ENCODE data around the gene RNASE9. TPM values are rescaled to one million over a fixed set of nuclear protein-coding genes. Genes with fewer than 3 reads are reported as not detected.
A peak's percentile ranks its signal among the peaks of the same experiment; 100 is the strongest.

RNASE9 gene
- polyA plus RNA-seq, 3 donors = not detected

DNA sequence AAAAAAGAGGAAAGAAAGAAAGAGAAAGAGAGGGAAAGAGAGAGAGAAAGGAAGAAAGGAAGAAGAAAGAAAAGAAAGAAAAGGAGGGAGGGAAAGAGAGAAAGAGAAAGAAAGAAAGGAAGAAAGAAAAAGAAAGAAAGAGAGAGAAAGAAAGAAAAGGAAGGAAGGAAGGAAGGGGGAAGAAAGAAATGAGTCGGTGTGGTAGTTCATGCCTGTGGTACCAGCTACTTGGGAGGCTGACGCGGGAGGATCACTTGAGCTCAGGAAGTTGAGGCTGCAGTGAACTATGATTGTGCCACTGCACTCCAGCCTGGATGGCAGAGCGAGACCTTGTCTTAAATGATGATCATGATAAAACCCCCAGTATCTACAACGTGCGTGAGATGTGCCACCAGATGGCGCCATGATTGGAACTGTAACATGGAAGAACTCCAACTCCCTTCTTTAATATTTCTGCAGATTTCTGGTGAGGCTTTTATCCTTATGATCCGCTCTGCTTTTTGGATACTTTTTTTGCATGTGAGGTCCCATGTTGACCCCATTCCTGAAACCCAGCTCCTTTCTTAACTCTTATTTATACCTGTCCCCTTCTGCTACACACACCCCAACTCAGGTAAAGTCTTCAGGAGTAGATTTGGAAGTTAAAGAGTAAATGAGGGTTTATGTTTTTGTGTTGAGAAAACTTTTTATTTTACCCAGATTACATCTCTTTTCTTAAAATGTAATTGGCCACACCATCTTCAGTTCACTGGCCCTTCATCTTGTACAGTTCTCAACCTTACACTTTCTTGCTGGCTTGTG is 29.9 kb downstream of the RNASE9 start:
- TF ChIP-seq, protein P1, sequence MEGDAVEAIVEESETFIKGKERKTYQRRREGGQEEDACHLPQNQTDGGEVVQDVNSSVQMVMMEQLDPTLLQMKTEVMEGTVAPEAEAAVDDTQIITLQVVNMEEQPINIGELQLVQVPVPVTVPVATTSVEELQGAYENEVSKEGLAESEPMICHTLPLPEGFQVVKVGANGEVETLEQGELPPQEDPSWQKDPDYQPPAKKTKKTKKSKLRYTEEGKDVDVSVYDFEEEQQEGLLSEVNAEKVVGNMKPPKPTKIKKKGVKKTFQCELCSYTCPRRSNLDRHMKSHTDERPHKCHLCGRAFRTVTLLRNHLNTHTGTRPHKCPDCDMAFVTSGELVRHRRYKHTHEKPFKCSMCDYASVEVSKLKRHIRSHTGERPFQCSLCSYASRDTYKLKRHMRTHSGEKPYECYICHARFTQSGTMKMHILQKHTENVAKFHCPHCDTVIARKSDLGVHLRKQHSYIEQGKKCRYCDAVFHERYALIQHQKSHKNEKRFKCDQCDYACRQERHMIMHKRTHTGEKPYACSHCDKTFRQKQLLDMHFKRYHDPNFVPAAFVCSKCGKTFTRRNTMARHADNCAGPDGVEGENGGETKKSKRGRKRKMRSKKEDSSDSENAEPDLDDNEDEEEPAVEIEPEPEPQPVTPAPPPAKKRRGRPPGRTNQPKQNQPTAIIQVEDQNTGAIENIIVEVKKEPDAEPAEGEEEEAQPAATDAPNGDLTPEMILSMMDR (IDR thresholded peaks at IDR 0.05) = peak; percentile 69
- DNase-seq = peak; percentile 52 to 62 (median 60)
- peaks cover 3 to 9% of the 10 kb centered on the region in 2 donors for H3K4me1 ChIP-seq (ENCODE audit: control insufficient read depth in 1 of 2, insufficient read depth in 2 of 2, low read length in 2 of 2)
- intact Hi-C loops (cut with micrococcal nuclease) = no loop called here
- 0% methylated on average over 1 of the region's 8 CpGs for WGBS (ENCODE audit: insufficient coverage)
- peak overlapping the region in 1 of 7 donors; percentile 69 for H3K27ac Mint-ChIP-seq
- H2AFZ ChIP-seq (ENCODE audit: insufficient read depth, low read depth, low read length, poor library complexity, severe bottlenecking) = peak overlapping the region; percentile 7
- peaks cover 2 to 6% (median 4%) of the 10 kb centered on the region in 3 donors for H3K27me3 Mint-ChIP-seq (ENCODE audit: low read depth in 3 of 3)
- H3K9me3 Mint-ChIP-seq = peaks cover 0 to 3% (median 0%) of the 10 kb centered on the region in 7 donors
- H3K4me3 ChIP-seq (replicated peaks in 1 of 3; ENCODE audit: low read depth in 2 of 3, low read length in 3 of 3) = no peak overlapping the region
- peaks cover 13% of the 10 kb centered on the region for H3K4me1 Mint-ChIP-seq
- H3K9ac ChIP-seq (ENCODE audit: insufficient read depth, low read length, poor library complexity, severe bottlenecking) = no peak overlapping the region
- H4K20me1 ChIP-seq (ENCODE audit: insufficient read depth, low read length) = no peaks in the 10 kb centered on the region
- peak overlapping the region in 1 of 2 donors; percentile 67 for H3K4me3 Mint-ChIP-seq
- no peaks in the 10 kb centered on the region for H3K27me3 ChIP-seq (ENCODE audit: control insufficient read depth in 2 of 2, insufficient read depth in 2 of 2, low read length in 2 of 2)
- no peak overlapping the region for H3K27ac ChIP-seq (ENCODE audit: low read depth in 1 of 2, low read length in 2 of 2)
- H3K9me3 ChIP-seq (replicated peaks in 1 of 2; ENCODE audit: control insufficient read depth in 1 of 2, insufficient read depth in 1 of 2, low read length in 2 of 2) = no peaks in the 10 kb centered on the region
- no peaks in the 10 kb centered on the region for H3K36me3 Mint-ChIP-seq
- H3K79me2 ChIP-seq (ENCODE audit: insufficient read depth, low read length) = no peaks in the 10 kb centered on the region
- no peaks in the 10 kb centered on the region for H3K36me3 ChIP-seq (replicated peaks in 1 of 2; ENCODE audit: control insufficient read depth in 1 of 2, insufficient read depth in 2 of 2, low read length in 2 of 2)
- no peak overlapping the region for H3K4me2 ChIP-seq (replicated peaks; ENCODE audit: extremely low read depth, low read length, poor library complexity, severe bottlenecking)

DNA sequence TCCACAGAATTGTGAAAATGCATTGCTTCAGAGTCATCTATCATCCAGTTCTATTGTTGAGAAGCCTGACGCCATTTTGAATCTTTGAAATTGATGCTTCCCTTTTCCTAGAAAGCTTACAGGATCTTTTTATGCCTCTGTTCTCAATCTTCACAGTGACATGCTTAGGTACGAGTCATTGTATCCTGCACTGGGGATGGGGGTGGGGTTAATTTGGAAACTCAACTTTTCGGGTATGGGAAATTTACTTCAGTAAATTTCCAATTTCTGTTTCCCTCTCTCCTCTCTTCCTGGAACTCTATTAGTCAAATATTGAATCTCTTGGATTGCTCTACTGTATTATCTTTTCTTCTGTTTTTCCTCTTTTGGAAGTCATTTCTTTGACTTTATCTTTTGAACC is 31.0 kb downstream of the RNASE9 start:
- intact Hi-C loops (cut with micrococcal nuclease) = no loop called here
- no peak overlapping the region for H2AFZ ChIP-seq (ENCODE audit: insufficient read depth, low read depth, low read length, poor library complexity, severe bottlenecking)
- H3K9ac ChIP-seq (ENCODE audit: insufficient read depth, low read length, poor library complexity, severe bottlenecking) = no peak overlapping the region
- no peak overlapping the region for H3K4me3 ChIP-seq (replicated peaks in 1 of 3; ENCODE audit: low read depth in 2 of 3, low read length in 3 of 3)
- no peaks in the 10 kb centered on the region for H4K20me1 ChIP-seq (ENCODE audit: insufficient read depth, low read length)
- TF ChIP-seq, protein P1 (IDR thresholded peaks at IDR 0.05) = no peak
- H3K27me3 Mint-ChIP-seq (ENCODE audit: low read depth in 3 of 3) = peaks cover 2 to 4% (median 4%) of the 10 kb centered on the region in 3 donors
- no peaks in the 10 kb centered on the region for H3K79me2 ChIP-seq (ENCODE audit: insufficient read depth, low read length)
- no peak for DNase-seq
- no peaks in the 10 kb centered on the region for H3K27me3 ChIP-seq (ENCODE audit: control insufficient read depth in 2 of 2, insufficient read depth in 2 of 2, low read length in 2 of 2)
- no peak overlapping the region for H3K27ac Mint-ChIP-seq
- peaks cover 0 to 3% (median 0%) of the 10 kb centered on the region in 7 donors for H3K9me3 Mint-ChIP-seq
- no peaks in the 10 kb centered on the region for H3K36me3 ChIP-seq (replicated peaks in 1 of 2; ENCODE audit: control insufficient read depth in 1 of 2, insufficient read depth in 2 of 2, low read length in 2 of 2)
- no peak overlapping the region for H3K27ac ChIP-seq (ENCODE audit: low read depth in 1 of 2, low read length in 2 of 2)
- no peaks in the 10 kb centered on the region for H3K9me3 ChIP-seq (replicated peaks in 1 of 2; ENCODE audit: control insufficient read depth in 1 of 2, insufficient read depth in 1 of 2, low read length in 2 of 2)
- no peak overlapping the region for H3K4me3 Mint-ChIP-seq
- no CpG with 5 or more reads among the region's 3 CpGs for WGBS (ENCODE audit: insufficient coverage)
- H3K36me3 Mint-ChIP-seq = no peaks in the 10 kb centered on the region
- H3K4me1 ChIP-seq (ENCODE audit: control insufficient read depth in 1 of 2, insufficient read depth in 2 of 2, low read length in 2 of 2) = peaks cover 3 to 9% of the 10 kb centered on the region in 2 donors
- H3K4me1 Mint-ChIP-seq = peaks cover 13% of the 10 kb centered on the region
- H3K4me2 ChIP-seq (replicated peaks; ENCODE audit: extremely low read depth, low read length, poor library complexity, severe bottlenecking) = no peak overlapping the region
